ENCODE data around the gene PGC.

PGC gene

GRCh38 chr6:41730531-41731436, 16.4 kb downstream of the PGC start:
- no peak for DNase-seq (ENCODE audit: low read depth in 1 of 2, low spot score in 1 of 2)

GRCh38 chr6:41729624-41730023, 17.6 kb downstream of the PGC start:
- DNase-seq (ENCODE audit: low read depth in 1 of 2, low spot score in 1 of 2), result no peak

GRCh38 chr6:41728954-41729353, 18.2 kb downstream of the PGC start:
- no peak for DNase-seq (ENCODE audit: low read depth in 1 of 2, low spot score in 1 of 2)

- no peak for DNase-seq (ENCODE audit: low read depth in 1 of 2, low spot score in 1 of 2)
Measured at GRCh38 chr6:41728073-41728936, 18.9 kb downstream of the PGC start.

- DNase-seq (ENCODE audit: low read depth in 1 of 2, low spot score in 1 of 2), result no peak
Measured at GRCh38 chr6:41727705-41728072, 19.5 kb downstream of the PGC start.

GRCh38 chr6:41726876-41727275, 20.3 kb downstream of the PGC start:
- DNase-seq (ENCODE audit: low read depth in 1 of 2, low spot score in 1 of 2), result no peak

GRCh38 chr6:41724586-41725501, 22.4 kb downstream of the PGC start:
- DNase-seq (ENCODE audit: low read depth in 1 of 2, low spot score in 1 of 2), result no peak

- DNase-seq (ENCODE audit: low read depth in 1 of 2, low spot score in 1 of 2), result no peak
Measured at GRCh38 chr6:41724228-41724580, 23.0 kb downstream of the PGC start.

- DNase-seq (ENCODE audit: low read depth in 1 of 2, low spot score in 1 of 2), result no peak
Measured at GRCh38 chr6:41723530-41724227, 23.5 kb downstream of the PGC start.

GRCh38 chr6:41722969-41723529, 24.1 kb downstream of the PGC start:
- no peak for DNase-seq (ENCODE audit: low read depth in 1 of 2, low spot score in 1 of 2)

- DNase-seq (ENCODE audit: low read depth in 1 of 2, low spot score in 1 of 2), result no peak
Measured at GRCh38 chr6:41721414-41721813, 25.8 kb downstream of the PGC start.

- DNase-seq (ENCODE audit: low read depth in 1 of 2, low spot score in 1 of 2), result no peak
Measured at GRCh38 chr6:41720783-41721182, 26.4 kb downstream of the PGC start.

GRCh38 chr6:41720262-41720620, 27.0 kb downstream of the PGC start:
- DNase-seq (ENCODE audit: low read depth in 1 of 2, low spot score in 1 of 2), result no peak

- no peak for DNase-seq (ENCODE audit: low read depth in 1 of 2, low spot score in 1 of 2)
Measured at GRCh38 chr6:41719436-41720261, 27.5 kb downstream of the PGC start.

- no peak for DNase-seq (ENCODE audit: low read depth in 1 of 2, low spot score in 1 of 2)
Measured at GRCh38 chr6:41718828-41719227, 28.4 kb downstream of the PGC start.

- DNase-seq (ENCODE audit: low read depth in 1 of 2, low spot score in 1 of 2), result no peak
Measured at GRCh38 chr6:41717392-41717736, 29.8 kb downstream of the PGC start.

- no peak for DNase-seq (ENCODE audit: low read depth in 1 of 2, low spot score in 1 of 2)
Measured at GRCh38 chr6:41716516-41717391, 30.4 kb downstream of the PGC start.

- DNase-seq (ENCODE audit: low read depth in 1 of 2, low spot score in 1 of 2), result no peak
Measured at GRCh38 chr6:41715795-41716515, 31.2 kb downstream of the PGC start.
